Cardiac fibroblast (primary cell): ENCODE data around the gene IL13RA1.

Experiments used
- DNase-seq, 2 donors: peaks; one replicate each; pipeline versions ENCODE4 v3.0.0 to v3.0.0-alpha.2; 2010; ENCODE audit warnings: low read depth in 2 of 2
- H3K4me3 ChIP-seq, 2 donors: replicated peaks in 1 of 2; 1 replicate in 1 of 2; 2 replicates in 1 of 2; pipeline ENCODE4 v1.5.1; 2011; ENCODE audit warnings: low read depth in 2 of 2, low read length in 2 of 2, mild to moderate bottlenecking in 2 of 2, moderate library complexity in 1 of 2
- TF ChIP-seq, protein P1 (sequence below): IDR thresholded peaks from one replicate; pipeline ENCODE4 v1.5.1; 2011; ENCODE audit warnings: low read depth, mild to moderate bottlenecking, low read length, inconsistent platforms

Gene IL13RA1

GRCh38 chrX:118726887-118727685 lies at the start of gene IL13RA1:
Gene IL13RA1, plus strand, starts transcription at chrX:118727606. Its CDS starts 33 bp downstream, at chrX:118727639.
- DNase-seq, result peak; percentile 72 to 90

GRCh38 chrX:118679290-118679689 lies 48.1 kb upstream of the IL13RA1 start:
- TF ChIP-seq, protein P1, sequence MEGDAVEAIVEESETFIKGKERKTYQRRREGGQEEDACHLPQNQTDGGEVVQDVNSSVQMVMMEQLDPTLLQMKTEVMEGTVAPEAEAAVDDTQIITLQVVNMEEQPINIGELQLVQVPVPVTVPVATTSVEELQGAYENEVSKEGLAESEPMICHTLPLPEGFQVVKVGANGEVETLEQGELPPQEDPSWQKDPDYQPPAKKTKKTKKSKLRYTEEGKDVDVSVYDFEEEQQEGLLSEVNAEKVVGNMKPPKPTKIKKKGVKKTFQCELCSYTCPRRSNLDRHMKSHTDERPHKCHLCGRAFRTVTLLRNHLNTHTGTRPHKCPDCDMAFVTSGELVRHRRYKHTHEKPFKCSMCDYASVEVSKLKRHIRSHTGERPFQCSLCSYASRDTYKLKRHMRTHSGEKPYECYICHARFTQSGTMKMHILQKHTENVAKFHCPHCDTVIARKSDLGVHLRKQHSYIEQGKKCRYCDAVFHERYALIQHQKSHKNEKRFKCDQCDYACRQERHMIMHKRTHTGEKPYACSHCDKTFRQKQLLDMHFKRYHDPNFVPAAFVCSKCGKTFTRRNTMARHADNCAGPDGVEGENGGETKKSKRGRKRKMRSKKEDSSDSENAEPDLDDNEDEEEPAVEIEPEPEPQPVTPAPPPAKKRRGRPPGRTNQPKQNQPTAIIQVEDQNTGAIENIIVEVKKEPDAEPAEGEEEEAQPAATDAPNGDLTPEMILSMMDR, result no peak
- no peak for DNase-seq
- H3K4me3 ChIP-seq, result no peak overlapping the region

More at GRCh38 chrX:118726887-118727685, at the start of gene IL13RA1:
- TF ChIP-seq, protein P1, result no peak
- H3K4me3 ChIP-seq, result peak within 1 kb of the TSS; percentile 60 to 65

- TF ChIP-seq, protein P1, result no peak
- H3K4me3 ChIP-seq, result no peak overlapping the region
- peak in 1 of 2 donors; percentile 23 for DNase-seq
These were observed 45.0 kb upstream of the IL13RA1 start for GRCh38 chrX:118682258-118683014.

GRCh38 chrX:118685393-118685792 lies 42.0 kb upstream of the IL13RA1 start:
- TF ChIP-seq, protein P1, result no peak
- no peak for DNase-seq
- no peak overlapping the region for H3K4me3 ChIP-seq

- H3K4me3 ChIP-seq, result no peak overlapping the region
- no peak for DNase-seq
- TF ChIP-seq, protein P1, result no peak
These were observed 38.5 kb upstream of the IL13RA1 start for GRCh38 chrX:118688935-118689334.

- no peak overlapping the region for H3K4me3 ChIP-seq
- TF ChIP-seq, protein P1, result no peak
- no peak for DNase-seq
These were observed 33.6 kb upstream of the IL13RA1 start for GRCh38 chrX:118693843-118694242.
